Neuronal stem cell (in vitro differentiated cells): ENCODE measurements around the gene GKN2.

Experiments
- DNase-seq: peaks from one replicate; pipeline ENCODE4 v3.0.0-alpha.2; 2013; ENCODE audit warnings: low spot score
- H2AFZ ChIP-seq: one replicate; pipeline ENCODE4 v1.6.1; 2013; ENCODE audit warnings: mild to moderate bottlenecking, low read length, inconsistent platforms
- H2AK5ac ChIP-seq: 2 replicates; pipeline ENCODE4 v1.6.1; 2013; ENCODE audit warnings: low read depth, mild to moderate bottlenecking, inconsistent platforms, low read length, moderate library complexity, mixed read lengths
- H2BK120ac ChIP-seq: 2 replicates; pipeline ENCODE4 v1.6.1; 2013; ENCODE audit warnings: low read depth, mild to moderate bottlenecking, inconsistent platforms, low read length, moderate library complexity, mixed read lengths
- H2BK12ac ChIP-seq: one replicate; pipeline ENCODE4 v1.6.1; 2013; ENCODE audit warnings: low read length, inconsistent platforms
- H2BK15ac ChIP-seq: 2 replicates; pipeline ENCODE4 v1.6.1; 2013; ENCODE audit warnings: mild to moderate bottlenecking, low read length, inconsistent platforms, mixed read lengths
- H2BK5ac ChIP-seq: one replicate; pipeline ENCODE4 v1.6.1; 2013; ENCODE audit warnings: inconsistent platforms, mild to moderate bottlenecking, low read length, moderate library complexity
- H3K14ac ChIP-seq: one replicate; pipeline ENCODE4 v1.6.1; 2013; ENCODE audit warnings: low read length, inconsistent platforms
- H3K18ac ChIP-seq: 2 replicates; pipeline ENCODE4 v1.6.1; 2013; ENCODE audit warnings: low read length, inconsistent platforms
- H3K23ac ChIP-seq: 2 replicates; pipeline ENCODE4 v1.6.1; 2013; ENCODE audit warnings: low read depth, mild to moderate bottlenecking, mixed read lengths, low read length, inconsistent platforms; ENCODE audit not compliant: poor library complexity
- H3K27ac ChIP-seq: replicated peaks from 3 replicates; pipeline ENCODE4 v1.5.1; 2013; ENCODE audit warnings: low read length, inconsistent platforms
- H3K27me3 ChIP-seq, 3 experiments: 2 replicates each; pipeline ENCODE4 v1.6.1; 2013; ENCODE audit warnings: low read length in 3 of 3, mild to moderate bottlenecking in 2 of 3, inconsistent platforms in 1 of 3, low read depth in 1 of 3, mixed read lengths in 1 of 3, moderate library complexity in 1 of 3; ENCODE audit not compliant: control insufficient read depth in 3 of 3, insufficient read depth in 3 of 3
- H3K36me3 ChIP-seq, 2 donors: replicated peaks in 1 of 2; 2 replicates each; pipeline ENCODE4 v1.6.1; 2013; ENCODE audit warnings: low read length in 2 of 2; ENCODE audit not compliant: control insufficient read depth in 2 of 2, insufficient read depth in 2 of 2
- H3K4ac ChIP-seq: 2 replicates; pipeline ENCODE4 v1.6.1; 2013; ENCODE audit warnings: inconsistent platforms, mild to moderate bottlenecking, low read length, moderate library complexity
- H3K4me1 ChIP-seq, 2 donors: 1 replicate in 1 of 2; 2 replicates in 1 of 2; pipeline ENCODE4 v1.6.1; 2013; ENCODE audit warnings: low read length in 2 of 2, low read depth in 1 of 2; ENCODE audit not compliant: control insufficient read depth in 2 of 2, insufficient read depth in 1 of 2
- H3K4me2 ChIP-seq: one replicate; pipeline ENCODE4 v1.6.1; 2013; ENCODE audit warnings: mild to moderate bottlenecking, low read length, inconsistent platforms; ENCODE audit not compliant: insufficient read depth, poor library complexity, severe bottlenecking
- H3K4me3 ChIP-seq, 2 donors: 2 replicates each; pipeline ENCODE4 v1.5.1; 2013; ENCODE audit warnings: low read length in 2 of 2, mild to moderate bottlenecking in 2 of 2, inconsistent platforms in 1 of 2, moderate library complexity in 1 of 2
- H3K79me1 ChIP-seq: one replicate; pipeline ENCODE4 v1.6.1; 2013; ENCODE audit warnings: low read depth, mild to moderate bottlenecking, inconsistent platforms, low read length, moderate library complexity
- H3K9ac ChIP-seq: one replicate; pipeline ENCODE4 v1.6.1; 2013; ENCODE audit warnings: mild to moderate bottlenecking, low read depth, low read length, inconsistent platforms; ENCODE audit not compliant: poor library complexity
- H3K9me3 ChIP-seq, 2 donors: replicated peaks in 1 of 2; 2 replicates each; pipeline versions ENCODE3 to v1.6.1; 2013; ENCODE audit warnings: low read length in 2 of 2, mild to moderate bottlenecking in 2 of 2, inconsistent platforms in 1 of 2, low read depth in 1 of 2, mixed read lengths in 1 of 2, moderate library complexity in 1 of 2; ENCODE audit not compliant: control insufficient read depth in 2 of 2, insufficient read depth in 1 of 2
- H4K8ac ChIP-seq: one replicate; pipeline ENCODE4 v1.6.1; 2013; ENCODE audit warnings: low read depth, mild to moderate bottlenecking, inconsistent platforms, low read length, moderate library complexity
- H4K91ac ChIP-seq: one replicate; pipeline ENCODE4 v1.6.1; 2013; ENCODE audit warnings: low read length, low read depth, mild to moderate bottlenecking, inconsistent platforms; ENCODE audit not compliant: poor library complexity
- WGBS, 2 donors: extraction: QIAGEN DNeasy Blood & Tissue Kit; methylation state at CpG; one replicate each; pipeline ENCODE4 v1.1.7; 2013; ENCODE audit warnings: missing lambda C conversion rate in 2 of 2, mixed read lengths in 1 of 2; ENCODE audit not compliant: insufficient read length in 2 of 2, insufficient replicate concordance in 1 of 2; ENCODE audit errors: extremely low coverage in 2 of 2; 5-methylcytosine and 5-hydroxymethylcytosine counted together

The GKN2 gene

GRCh38 chr2:68971591-68972231 lies 19.0 kb upstream of the GKN2 start:
- Histone ChIP-seq H2BK12ac (no peak overlapping the region), H3K27ac (no peak overlapping the region), H4K8ac (no peak overlapping the region), H3K79me1 (no peaks in the 10 kb centered on the region), H3K18ac (no peak overlapping the region), H4K91ac (no peak overlapping the region), H2BK120ac (no peak overlapping the region), H3K14ac (no peak overlapping the region), H2AK5ac (no peak overlapping the region), H3K4me1 (no peaks in the 10 kb centered on the region), H2BK5ac (no peak overlapping the region), H3K23ac (no peak overlapping the region), H3K4ac (no peak overlapping the region), H2BK15ac (no peak overlapping the region), H3K4me3 (no peak overlapping the region), H3K36me3 (no peaks in the 10 kb centered on the region), H3K9ac (no peak overlapping the region), H3K4me2 (no peak overlapping the region), H2AFZ (no peak overlapping the region), H3K9me3 (no peaks in the 10 kb centered on the region), H3K27me3 (peaks cover 0 to 7% (median 0%) of the 10 kb centered on the region in 3 experiments)
- no peak for DNase-seq
- WGBS, 2 donors, result no CpG with 5 or more reads among the region's 5 CpGs

GRCh38 chr2:68970566-68971265 lies 18.0 kb upstream of the GKN2 start:
- Histone ChIP-seq H3K79me1 (no peaks in the 10 kb centered on the region), H3K14ac (no peak overlapping the region), H3K18ac (no peak overlapping the region), H2AFZ (no peak overlapping the region), H4K8ac (no peak overlapping the region), H3K4me3 (no peak overlapping the region), H3K27me3 (peaks cover 0 to 7% (median 0%) of the 10 kb centered on the region in 3 experiments), H3K36me3 (no peaks in the 10 kb centered on the region), H2BK12ac (no peak overlapping the region), H2BK15ac (no peak overlapping the region), H3K23ac (no peak overlapping the region), H3K27ac (no peak overlapping the region), H3K9ac (no peak overlapping the region), H2AK5ac (no peak overlapping the region), H3K4me2 (no peak overlapping the region), H3K9me3 (no peaks in the 10 kb centered on the region), H3K4ac (no peak overlapping the region), H3K4me1 (no peaks in the 10 kb centered on the region), H2BK120ac (no peak overlapping the region), H4K91ac (no peak overlapping the region), H2BK5ac (no peak overlapping the region)
- WGBS, 2 donors, result no CpG with 5 or more reads among the region's 8 CpGs
- no peak for DNase-seq

GRCh38 chr2:68969736-68970490 lies 17.2 kb upstream of the GKN2 start:
- H4K8ac ChIP-seq, result no peak overlapping the region
- WGBS, 2 donors, result no CpG with 5 or more reads among the region's 8 CpGs

GRCh38 chr2:68968221-68968620 lies 15.5 kb upstream of the GKN2 start:
- Histone ChIP-seq H3K9ac (no peak overlapping the region), H2AFZ (no peak overlapping the region), H3K4me1 (no peaks in the 10 kb centered on the region), H3K4me2 (no peak overlapping the region), H3K14ac (no peak overlapping the region), H3K27ac (no peak overlapping the region), H2BK5ac (no peak overlapping the region), H2AK5ac (no peak overlapping the region), H3K23ac (no peak overlapping the region), H3K4me3 (no peak overlapping the region), H3K79me1 (no peaks in the 10 kb centered on the region), H3K36me3 (no peaks in the 10 kb centered on the region), H4K91ac (no peak overlapping the region), H3K27me3 (peaks cover 0 to 4% (median 0%) of the 10 kb centered on the region in 3 experiments), H2BK15ac (no peak overlapping the region), H2BK12ac (no peak overlapping the region), H4K8ac (no peak overlapping the region), H3K18ac (no peak overlapping the region), H3K4ac (no peak overlapping the region), H3K9me3 (no peaks in the 10 kb centered on the region), H2BK120ac (no peak overlapping the region)
- DNase-seq, result no peak
- no CpG with 5 or more reads among the region's 1 CpG for WGBS, 2 donors

More at GRCh38 chr2:68969736-68970490, 17.2 kb upstream of the GKN2 start:
- Histone ChIP-seq H3K4ac (no peak overlapping the region), H2AK5ac (no peak overlapping the region), H2BK15ac (no peak overlapping the region), H2AFZ (no peak overlapping the region), H4K91ac (no peak overlapping the region), H3K4me3 (no peak overlapping the region), H3K4me2 (no peak overlapping the region), H3K4me1 (no peaks in the 10 kb centered on the region), H2BK12ac (no peak overlapping the region), H3K27ac (no peak overlapping the region), H3K18ac (no peak overlapping the region), H3K9me3 (no peaks in the 10 kb centered on the region), H2BK5ac (no peak overlapping the region), H3K14ac (no peak overlapping the region), H3K36me3 (no peaks in the 10 kb centered on the region), H3K9ac (no peak overlapping the region), H3K27me3 (peaks cover 0 to 7% (median 0%) of the 10 kb centered on the region in 3 experiments), H2BK120ac (no peak overlapping the region), H3K23ac (no peak overlapping the region), H3K79me1 (no peaks in the 10 kb centered on the region)
- DNase-seq, result no peak
